DMS 273 treated with DMSO at 0.1 percent for 48 hours (cell line): ENCODE results near the gene CRB2.
"Not testable (repeated sequence)": the region's sequence is repeated elsewhere in the genome, so short reads cannot be mapped to it uniquely, and the experiment has no call there.

ENCODE experiments used
- DNase-seq: peaks from one replicate; lab custom pipeline; 2025; lab: John Stamatoyannopoulos, UW

CRB2 gene

DNA sequence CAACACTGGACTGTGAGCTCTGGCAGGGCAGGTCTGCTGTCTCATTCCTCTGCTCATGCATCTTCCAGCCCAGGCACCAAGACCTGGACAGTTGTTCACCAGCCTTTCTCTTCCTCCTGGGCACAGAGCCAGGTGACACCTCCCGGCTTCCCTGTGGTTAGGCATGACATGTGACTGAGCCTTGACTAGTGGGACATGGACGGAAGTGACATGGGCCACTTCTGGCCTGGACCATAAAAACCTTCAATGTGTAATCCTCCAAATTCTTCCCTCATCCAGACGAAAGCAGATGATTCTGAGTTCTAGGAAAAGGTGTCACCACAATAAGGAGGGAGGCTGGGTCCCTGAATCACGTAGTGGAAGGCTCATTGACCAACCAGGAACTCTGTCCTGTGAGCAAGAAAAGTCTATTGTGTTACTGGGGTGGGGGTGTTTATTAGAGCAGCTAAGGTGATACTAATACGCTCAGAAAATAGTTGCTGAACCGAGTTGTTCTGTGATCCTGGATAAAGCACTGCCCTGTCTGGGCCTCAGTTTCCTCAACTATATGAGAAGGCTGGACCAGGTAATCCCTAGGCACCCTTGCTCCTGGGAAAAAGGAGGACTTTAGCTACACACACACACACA is 26.6 kb upstream of the CRB2 start:
- no peak for DNase-seq

DNA sequence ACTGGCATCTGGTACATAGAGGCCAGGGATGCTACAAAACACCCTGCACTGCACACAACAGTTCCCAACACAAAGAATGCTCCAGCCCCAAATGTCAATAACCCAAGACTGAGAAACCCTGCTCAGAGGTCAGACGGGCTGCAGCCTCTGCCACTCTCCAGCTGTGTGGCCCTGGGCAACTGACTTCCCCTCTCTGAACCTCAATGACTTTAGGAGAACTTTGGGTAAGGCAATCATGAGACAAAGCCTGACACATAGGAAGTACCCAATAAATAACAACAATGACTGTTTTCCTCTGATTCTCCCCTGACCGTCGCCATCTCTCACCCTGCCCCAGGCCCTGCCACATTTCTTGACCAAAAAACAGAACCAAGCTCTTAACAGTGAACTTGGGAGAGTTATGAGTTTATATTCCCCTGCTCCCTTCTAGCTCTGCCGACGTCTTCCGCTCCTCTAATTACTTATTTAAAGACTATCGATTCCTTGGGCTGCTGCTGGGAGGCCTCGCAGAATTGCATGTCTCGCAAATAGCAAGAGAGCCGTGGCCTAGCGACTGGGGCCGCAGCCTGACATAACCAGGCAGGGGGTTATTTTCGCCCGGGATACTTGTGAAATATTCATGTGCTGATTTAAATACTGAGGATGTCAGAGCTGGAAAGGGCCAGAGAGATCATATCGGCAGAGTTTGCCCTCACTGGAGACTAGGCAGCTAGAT is 24.5 kb upstream of the CRB2 start:
- no peak for DNase-seq

DNA sequence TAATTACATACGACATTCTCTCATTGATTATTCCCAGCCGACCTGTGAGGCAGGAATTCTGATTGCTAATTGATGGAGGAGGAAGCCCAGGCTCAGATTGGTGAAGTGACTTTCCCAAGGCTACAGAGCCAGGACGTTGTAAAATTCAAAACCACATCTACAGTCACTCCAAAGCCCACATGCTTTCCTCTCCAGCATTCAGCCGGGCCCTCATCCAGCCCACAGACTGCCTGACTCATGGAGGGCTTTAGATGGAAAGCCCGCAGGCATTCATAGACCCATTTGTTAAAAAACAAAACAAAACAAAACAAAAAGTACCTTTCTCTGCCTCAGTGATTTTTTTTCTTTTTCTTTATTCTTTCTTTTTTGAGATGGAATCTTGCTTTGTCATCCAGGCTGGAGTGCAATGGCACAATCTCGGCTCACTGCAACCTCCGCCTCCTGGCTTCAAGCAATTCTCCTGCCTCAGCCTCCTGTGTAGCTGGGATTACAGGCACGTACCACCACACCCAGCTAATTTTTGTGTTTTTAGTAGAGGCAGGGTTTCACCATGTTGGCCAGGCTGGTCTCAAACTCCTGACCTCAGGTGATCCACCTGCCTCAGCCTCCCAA is 22.8 kb upstream of the CRB2 start:
- not testable (repeated sequence) for DNase-seq

DNA sequence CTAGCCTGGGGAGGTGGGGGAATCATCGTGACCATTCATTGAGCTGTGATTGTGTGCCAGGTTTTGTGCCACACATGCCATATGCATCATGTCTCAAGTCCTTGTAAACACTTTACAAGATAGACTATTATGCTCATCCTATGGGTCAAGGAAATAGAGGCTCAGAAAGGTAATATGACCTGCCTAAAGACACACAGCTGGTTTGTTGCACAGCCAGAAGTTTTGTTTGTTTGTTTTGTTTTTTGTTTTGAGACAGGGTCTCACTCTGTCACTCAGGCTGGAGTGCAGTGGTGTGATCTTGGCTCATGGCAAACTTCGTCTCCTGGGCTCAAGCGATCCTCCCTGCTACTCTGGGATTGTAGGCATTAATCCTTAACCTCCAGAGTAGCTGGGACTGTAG is 21.4 kb upstream of the CRB2 start:
- no peak for DNase-seq

DNA sequence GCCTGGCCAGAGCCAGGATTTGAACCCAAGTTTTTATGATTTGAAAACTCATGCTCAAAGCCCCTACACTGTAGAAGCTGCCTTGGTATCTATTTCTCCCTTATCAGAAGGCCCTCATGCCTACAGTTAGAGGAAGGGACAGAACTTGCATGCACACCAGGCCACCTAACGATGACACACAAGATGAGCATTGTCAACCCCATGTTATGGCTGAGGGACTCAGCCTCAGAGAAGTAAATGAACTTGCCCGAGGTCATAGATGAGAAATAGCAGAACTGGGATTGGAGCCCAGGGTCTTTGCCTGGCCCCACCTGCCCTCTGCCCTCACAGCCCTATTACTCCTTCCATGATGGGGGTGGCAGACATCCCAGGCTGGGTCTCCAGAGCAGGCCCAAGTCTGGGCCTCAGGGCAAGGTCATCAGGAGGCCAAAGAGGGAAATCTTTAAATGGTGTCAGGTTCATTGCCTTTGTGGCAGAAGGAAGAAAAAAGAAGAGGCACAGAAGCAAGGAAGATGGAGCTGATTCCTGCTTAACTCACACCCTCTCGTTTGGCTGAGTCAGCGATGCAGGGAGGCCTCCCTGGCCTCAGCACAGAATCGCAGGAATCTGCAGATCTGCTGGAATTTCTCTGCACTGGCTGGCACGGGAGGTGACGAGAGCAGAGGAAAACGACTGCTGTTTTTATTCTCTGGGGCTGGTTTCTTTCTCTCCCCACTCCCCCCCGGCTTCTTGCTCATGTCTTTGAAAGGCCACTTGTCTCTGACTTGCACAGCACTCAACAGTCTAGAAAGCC is 20.6 kb upstream of the CRB2 start:
- DNase-seq = no peak

DNA sequence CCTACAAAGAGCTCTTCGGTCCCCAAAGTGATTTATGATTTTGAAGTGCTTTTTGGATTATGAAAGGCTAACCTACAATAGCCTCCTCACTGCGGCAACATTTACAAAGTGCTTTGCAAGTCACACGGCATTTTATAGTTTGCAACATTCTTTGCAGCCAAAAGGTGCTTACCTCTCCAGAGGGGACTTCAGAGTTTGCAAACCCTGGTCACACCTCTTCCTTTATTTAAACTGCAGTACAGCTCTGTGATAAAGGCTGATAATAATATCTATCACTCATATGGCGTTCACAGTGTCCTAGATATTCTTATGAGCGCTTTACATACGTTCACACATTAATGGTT is 20.0 kb upstream of the CRB2 start:
- no peak for DNase-seq

DNA sequence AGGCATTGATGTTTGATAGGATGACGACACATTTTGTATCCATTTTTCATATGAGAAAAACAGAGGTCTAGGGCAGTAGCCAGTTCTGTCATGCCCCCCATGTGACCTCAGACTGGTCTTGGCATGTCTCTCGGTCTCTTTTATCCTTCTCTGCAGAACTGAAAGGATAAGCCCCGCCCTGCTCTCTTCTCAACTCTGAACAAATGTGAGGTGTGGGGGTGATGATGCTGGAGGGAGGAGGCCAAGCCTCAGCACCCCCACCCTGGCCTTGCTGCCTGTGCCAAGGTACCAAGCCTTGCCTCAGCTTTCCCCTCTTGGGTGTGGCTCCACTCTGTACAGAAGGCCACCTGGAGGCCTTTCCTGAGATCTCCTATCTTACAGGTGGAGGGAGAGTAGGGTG is 19.5 kb upstream of the CRB2 start:
- no peak for DNase-seq

DNA sequence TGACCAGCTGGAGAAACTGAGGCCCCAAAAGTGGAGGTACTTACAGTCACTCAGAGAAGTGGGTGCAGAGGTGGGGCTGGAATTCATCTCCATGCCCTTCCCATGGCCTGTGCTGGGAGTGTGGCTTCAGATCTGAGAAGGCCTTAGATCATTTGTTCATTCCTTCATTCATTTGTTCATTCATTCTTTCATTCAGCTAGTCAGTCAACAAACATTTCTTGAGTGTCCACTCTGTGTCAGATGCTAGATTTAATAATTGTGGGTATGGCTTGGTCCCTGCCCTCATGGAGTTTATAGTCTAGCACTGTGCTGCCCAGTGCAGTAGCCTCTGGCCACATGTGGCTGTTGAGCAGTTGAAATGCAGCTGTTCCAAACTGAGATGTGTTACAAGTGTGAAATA is 19.0 kb upstream of the CRB2 start:
- no peak for DNase-seq

DNA sequence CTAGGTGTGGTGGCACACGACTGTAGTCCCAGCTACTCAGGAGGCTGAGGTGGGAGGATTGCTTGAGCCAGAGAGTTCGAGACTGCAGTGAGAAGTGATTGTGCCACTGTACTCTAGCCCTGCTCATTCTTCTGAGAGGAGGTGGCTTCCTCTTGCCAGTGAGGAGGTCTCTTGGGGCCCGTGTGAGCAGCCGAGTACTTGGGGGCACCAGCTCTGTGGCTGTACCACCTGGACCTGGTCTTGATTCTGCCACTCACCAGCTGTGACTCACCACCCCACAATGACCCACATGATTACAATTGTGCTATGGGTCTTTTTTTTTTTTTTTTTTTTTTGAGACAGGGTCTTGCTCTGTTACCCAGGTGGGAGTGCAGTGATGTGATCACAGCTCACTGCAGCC is 18.0 kb upstream of the CRB2 start:
- DNase-seq = no peak

DNA sequence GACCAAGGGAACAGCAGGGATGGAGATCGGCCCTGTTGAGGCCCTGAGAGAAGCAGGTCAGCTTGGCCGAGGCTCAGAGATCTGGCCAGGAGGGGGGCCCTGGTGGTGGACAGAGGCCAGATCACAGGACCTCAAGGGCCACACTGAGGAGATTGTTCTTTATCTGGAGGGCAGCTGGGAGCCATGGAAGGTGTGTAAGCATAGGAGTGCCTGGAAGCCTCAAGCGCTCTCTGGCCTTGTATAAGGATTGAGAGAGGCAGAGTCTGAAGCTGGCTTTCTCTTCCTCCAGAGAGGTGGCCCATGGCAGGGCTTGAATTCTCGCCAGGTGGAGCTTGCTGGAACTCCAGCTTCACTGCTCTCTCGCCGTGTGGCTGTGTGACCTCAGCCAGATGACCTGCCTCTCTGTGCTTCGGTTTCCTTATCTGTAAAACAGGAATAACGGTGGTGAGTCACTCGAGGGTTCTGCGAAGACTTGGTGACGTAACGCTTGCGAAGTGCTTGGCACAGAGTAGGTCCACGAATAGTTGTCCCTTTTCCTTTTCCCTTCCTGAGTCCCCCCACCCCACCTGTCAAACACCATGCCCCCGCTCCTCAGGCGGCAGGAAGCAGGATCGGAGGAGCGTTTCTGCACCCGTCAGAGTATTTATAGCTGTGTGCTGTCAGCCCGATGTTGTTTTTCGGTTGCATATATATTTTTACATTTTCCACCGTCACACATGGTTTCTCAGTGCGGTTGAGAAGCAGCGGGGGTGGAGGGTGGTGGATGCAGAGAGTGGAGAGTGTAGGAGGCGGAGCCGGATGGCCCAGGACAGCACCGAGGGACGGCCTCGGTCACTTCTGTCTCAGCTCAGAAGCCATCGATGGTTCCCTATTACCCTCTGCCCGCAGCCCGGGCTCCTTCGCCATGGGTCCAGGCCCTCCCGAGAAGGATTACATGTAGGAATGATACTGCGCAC is 17.0 kb upstream of the CRB2 start:
- no peak for DNase-seq

DNA sequence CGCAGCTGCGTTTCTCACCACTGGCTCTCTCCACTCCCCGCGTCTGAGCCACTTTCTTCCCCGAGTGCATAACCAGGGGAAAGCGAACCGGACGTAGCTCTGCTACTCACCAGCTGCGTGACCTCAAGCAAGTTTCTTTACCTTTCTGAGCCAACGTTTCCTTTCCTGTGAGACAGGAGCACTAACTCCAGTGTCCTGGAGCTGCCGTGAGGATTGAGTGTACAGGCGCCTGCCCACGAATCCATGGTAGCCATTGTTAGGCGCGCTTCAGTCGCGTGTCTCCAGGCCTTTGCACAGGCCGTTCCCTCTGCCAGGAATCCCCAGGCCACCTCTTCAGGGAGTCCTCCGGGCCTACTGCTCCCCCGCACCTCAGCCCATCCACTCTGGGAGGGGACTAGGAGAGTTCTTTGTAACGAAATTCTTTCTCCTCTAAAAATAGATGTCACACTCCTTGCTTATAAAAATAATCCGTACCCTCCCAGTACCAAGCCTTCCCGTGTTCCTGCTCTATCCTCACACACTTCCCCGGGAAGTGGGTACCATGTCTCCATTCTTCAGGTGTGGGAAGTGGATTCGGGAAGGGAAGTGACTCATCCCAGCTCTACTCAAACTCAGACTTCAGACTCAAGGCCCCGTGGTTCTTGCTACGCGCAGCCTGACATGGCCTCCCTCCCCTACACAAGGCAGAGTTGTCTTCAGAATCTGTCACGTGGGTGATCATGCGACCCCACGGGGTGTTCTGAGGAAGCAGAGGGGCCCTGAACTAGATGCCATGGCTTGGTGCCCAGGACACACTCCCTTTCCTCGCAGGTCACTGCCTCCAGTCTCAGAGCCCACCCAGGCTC is 16.1 kb upstream of the CRB2 start:
- no peak for DNase-seq

DNA sequence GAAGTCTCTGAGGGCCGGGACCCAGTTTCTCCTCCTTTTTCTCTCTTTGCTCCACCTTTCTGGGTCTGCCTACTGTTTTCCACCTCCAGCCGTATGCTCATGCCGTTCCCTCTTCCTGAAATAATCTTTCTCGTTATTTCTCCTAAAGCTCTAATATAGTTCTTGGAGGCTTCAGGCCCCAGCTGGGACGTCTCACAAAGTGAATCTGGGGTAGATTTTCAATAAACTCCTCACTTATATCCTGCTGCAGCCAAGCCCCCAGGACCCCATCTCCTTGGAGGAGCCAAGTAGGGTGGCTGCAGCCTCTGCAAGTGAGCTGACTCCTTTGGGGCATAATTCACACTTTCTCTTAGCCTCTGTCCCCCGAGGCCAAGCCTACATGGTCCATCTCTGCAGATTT is 14.2 kb upstream of the CRB2 start:
- DNase-seq = no peak

DNA sequence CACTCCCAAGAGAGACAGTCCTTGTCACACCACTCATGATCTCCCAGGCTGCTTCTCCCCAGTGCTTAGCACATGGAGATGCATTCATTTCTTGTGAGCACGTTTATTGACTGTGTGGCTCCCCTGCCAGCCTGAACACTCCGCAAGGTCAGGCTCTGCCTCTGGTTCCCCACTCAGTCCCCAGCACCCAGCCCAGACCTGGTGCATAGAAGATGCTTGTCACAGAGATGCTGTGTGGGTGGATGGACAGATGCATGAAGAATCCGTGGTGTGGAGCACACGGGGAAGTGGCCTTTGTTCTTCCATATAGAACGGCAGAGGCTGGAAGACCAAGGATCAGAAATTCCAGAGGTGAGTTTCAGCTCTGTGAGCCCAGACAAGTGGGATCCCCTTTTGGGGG is 13.8 kb upstream of the CRB2 start:
- no peak for DNase-seq

DNA sequence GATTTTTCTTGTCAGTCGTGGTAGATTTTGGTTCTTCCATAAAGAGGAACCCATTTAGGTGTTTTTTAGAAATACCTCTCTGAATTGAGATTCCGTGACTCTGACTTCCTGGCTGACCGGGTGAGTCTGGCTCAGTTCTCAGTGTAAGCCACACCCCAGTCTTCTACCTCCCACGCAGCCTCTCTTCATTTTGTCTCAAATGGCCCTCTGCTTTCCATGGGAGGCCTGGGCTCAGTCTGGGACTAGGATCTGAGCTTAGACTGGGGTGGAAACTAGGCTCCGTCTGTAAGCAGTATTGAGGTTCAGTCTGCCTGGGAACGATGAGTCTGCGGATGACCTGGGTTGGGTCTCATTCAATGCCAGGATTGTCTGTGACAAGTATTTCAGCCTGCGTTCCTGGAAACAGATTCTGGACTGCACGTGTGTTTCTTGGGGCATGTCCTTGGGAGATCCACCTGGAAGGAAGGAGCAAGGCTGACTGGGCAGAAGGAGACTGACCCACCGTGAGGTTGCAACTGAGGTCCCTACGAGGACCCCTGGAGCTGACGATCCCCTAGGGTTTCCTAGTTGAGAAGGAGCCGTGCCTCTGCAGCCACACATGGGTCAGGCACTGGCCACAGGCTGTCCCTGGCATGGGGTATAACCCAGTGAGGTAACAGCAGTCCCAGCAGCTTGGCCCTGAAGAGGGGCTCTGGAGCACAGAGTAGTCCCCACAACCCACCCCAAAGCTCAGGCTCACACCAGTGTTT is 12.4 kb upstream of the CRB2 start:
- no peak for DNase-seq

DNA sequence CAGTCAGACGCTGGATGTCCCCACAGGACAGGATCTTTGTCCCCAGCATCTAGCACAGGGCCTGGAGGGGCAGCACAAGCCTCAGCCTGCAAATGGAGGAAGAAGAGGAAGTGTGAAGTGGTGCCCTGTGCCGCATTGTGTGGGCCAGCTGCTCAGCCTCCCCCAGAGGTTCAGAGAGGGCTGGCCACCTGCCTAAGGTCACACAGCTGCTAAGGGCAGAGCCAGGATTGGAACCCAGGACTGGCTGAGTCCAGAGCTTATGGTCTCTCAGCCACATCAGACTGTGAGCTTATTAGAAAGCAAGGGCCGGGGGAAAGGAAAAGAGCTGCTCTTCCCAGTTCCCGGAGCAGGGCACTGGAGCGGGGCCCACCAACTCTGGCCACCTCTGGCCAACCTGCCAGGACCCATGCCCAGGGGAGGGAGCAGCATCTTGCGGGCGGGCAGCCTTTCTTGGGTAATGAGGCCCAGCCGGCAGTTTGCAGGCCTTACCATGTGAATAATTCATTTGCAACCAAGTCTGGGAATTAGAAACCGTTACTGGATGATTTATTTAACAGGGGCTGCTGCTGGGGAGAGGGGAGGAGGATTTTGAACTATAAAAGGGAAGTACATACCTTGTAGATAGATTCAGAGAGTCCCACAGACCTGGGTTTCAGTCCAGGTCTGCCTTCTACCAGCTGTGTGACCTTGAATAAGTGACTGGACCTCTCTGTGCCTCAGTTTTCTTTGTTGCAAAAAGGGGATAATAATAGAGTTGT is 11.6 kb upstream of the CRB2 start:
- no peak for DNase-seq

DNA sequence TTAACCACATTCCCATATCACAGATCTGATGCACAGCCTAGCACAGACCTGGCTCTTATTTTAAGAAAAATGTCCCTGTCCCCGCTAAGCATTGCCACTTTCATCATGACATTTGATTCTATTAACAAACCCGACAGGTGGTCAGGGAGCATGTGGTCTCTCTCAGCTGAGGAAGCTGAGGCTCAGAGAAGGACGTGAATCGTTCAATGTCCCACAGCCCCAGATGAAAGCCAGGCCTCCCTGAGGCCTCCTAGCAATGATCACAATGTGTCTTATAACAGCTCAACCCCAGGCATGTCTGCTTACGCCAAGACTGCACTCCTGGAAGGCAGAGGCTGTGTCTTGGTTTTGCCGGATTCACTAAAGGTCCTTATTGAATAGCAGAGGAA is 10.4 kb upstream of the CRB2 start:
- DNase-seq = no peak

DNA sequence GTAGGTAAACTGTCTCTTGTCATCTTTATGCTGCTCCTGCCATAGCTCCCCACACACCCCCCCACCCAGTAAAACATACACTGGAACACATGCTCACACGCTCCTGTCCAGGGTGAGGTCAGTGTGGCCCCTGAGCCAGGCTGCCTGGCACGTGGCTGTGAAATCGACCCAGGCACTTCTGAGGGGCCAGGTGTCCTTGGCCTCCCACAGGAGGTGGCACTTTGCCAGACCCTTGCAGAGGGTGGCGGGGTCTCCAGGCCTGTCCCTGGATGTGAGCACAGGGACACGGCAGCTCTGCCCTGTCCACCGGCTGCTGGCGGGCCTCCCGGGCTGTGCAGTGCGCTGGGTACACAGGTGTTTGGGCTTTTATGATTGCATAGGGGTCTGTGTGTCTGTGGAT is 10.0 kb upstream of the CRB2 start:
- no peak for DNase-seq

DNA sequence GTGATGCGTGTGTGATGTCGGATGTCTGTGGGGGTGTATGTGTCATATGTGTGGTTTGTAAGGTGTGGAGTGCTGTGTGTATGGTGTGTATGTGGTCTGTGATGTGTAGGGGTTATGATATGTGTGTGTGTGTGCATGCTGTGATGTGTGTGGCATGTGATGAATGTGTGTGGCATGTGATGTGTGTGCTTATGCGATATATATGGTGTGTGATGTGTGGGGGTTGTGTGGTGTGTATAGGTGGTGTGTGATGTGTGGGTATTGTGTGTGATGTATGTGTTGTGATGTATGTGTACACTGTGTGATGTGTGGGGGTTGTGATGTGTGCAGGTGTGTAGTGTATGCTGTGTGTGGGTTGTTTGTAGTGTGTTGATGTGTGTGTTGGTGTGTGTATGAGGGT is 9.2 kb upstream of the CRB2 start:
- no peak for DNase-seq

DNA sequence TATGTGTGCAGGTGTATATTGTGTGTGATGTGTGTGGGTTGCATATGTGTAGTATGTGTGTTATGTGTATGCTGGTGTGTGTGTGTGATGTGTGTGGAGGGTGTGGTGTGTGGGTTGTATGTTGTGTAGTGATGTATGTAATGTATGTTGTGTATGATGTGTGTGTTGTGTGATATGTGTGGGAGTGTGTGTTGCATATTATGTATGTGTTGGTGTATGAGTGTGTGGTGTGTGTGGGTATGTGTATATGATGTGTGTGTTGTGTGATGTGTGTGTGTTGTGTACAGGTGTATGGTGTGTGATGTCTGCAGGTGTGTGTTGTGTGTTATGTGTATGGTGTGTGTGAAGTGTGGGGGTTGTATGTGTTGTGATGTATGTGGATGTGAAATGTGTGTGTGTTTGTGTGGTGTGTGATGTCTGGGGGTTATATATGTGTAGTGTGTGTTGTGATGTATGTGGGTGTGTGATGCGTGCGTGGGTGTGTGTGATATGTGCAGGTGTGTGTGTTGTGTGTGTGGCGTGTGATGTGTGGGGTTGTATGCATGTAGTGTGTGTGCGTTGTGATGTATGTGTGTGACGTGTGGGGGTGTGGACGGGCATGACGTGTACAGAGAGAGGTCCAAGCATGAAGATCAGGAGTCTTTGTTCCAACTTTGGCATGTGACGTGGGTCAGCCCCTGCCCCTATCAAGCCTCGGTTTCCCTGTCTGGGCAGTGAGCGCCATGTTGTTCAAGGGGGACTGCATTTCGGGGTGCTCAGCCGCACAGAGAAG is 8.5 kb upstream of the CRB2 start:
- no peak for DNase-seq
